ENCODE data around the gene TBL1X. TPM values are rescaled to one million over a fixed set of nuclear protein-coding genes. Genes with fewer than 3 reads are reported as not detected.

TBL1X gene
- total and polyA plus RNA-seq, 2 of the 8 experiments (the other 6 are each of a cell fraction or from before 2014, with no cell fraction given): 13.3 to 25.6 TPM

- CTCF ChIA-PET (ENCODE audit: partially characterized antibody): interaction anchor here (1.3 kb wide), 1 partner anchor 78 kb away, joined by 3 read pairs; no protein-coding TSS in a partner anchor
- no peak for FAIRE-seq
Measured at GRCh38 chrX:9542106-9542760, 77.4 kb downstream of the TBL1X start.

More at GRCh38 chrX:9542106-9542760, 77.4 kb downstream of the TBL1X start:
- no peak overlapping the region for H3K4ac ChIP-seq (replicated peaks; ENCODE audit: insufficient read length, low read depth, low read length)
- no peak overlapping the region for H2AK5ac ChIP-seq (ENCODE audit: low read depth, low read length)
- no peak overlapping the region for H3K14ac ChIP-seq (ENCODE audit: insufficient read length)
- H3K9me3 ChIP-seq (ENCODE audit: insufficient read depth in 2 of 2, low read depth in 1 of 2, low read length in 1 of 2): no peaks in the 10 kb centered on the region
- H3K18ac ChIP-seq (ENCODE audit: extremely low read depth, low read length): no peak overlapping the region
- no peak overlapping the region for H4K91ac ChIP-seq (replicated peaks; ENCODE audit: insufficient read length, low read length)
- no peak overlapping the region for H3K23ac ChIP-seq (ENCODE audit: insufficient read length)
- no peak overlapping the region for H3K9ac ChIP-seq (replicated peaks in 1 of 4; ENCODE audit: extremely low read depth in 1 of 4, low read depth in 3 of 4, low read length in 3 of 4)
- DNase-seq (ENCODE audit: low read depth in 1 of 2, low spot score in 2 of 2): no peak
- no peak overlapping the region for H2BK120ac ChIP-seq (replicated peaks; ENCODE audit: low read depth, low read length)
- H3K4me2 ChIP-seq (ENCODE audit: insufficient read depth in 1 of 2, low read depth in 2 of 2, low read length in 2 of 2): no peak overlapping the region
- H3K36me3 ChIP-seq (ENCODE audit: control insufficient read depth in 2 of 4, insufficient read depth in 4 of 4, low read length in 3 of 4): no peaks in the 10 kb centered on the region
- no peak overlapping the region for H4K5ac ChIP-seq (ENCODE audit: insufficient read length, low read depth, low read length)
- 92% methylated on average over 6 of the region's 13 CpGs; no CpG with 5 or more reads in 1 of the 2 experiments for WGBS, 2 experiments (ENCODE audit: extremely low coverage in 1 of 2, insufficient coverage in 1 of 2, insufficient read length in 1 of 2, insufficient replicate concordance in 2 of 2, low coverage in 1 of 2, low lambda C conversion rate in 2 of 2, missing lambda C conversion rate in 1 of 2)
- H4K20me1 ChIP-seq (replicated peaks in 1 of 2; ENCODE audit: control insufficient read depth in 1 of 2, insufficient read depth in 2 of 2, low read length in 2 of 2): peaks cover 0 to 3% of the 10 kb centered on the region in 2 experiments
- H4K8ac ChIP-seq (ENCODE audit: extremely low read depth, insufficient read depth, low read length): no peak overlapping the region
- no peak overlapping the region for H3K4me3 ChIP-seq (ENCODE audit: extremely low read depth in 1 of 4, insufficient read depth in 2 of 4, low read depth in 3 of 4, low read length in 4 of 4)
- peaks cover 0 to 3% (median 2%) of the 10 kb centered on the region in 4 experiments; a peak in 2 of 7 replicates for H3K4me1 ChIP-seq (replicated peaks in 1 of 4; ENCODE audit: control insufficient read depth in 3 of 4, insufficient read depth in 4 of 4, low read length in 3 of 4)
- H2BK15ac ChIP-seq (ENCODE audit: low read length): no peak overlapping the region
- H3K27me3 ChIP-seq (replicated peaks in 1 of 4; ENCODE audit: control insufficient read depth in 3 of 4, extremely low read depth in 1 of 4, insufficient read depth in 3 of 4, low read length in 3 of 4): no peaks in the 10 kb centered on the region
- H3K79me2 ChIP-seq (ENCODE audit: control insufficient read depth in 1 of 2, insufficient read depth in 2 of 2, low read length in 2 of 2): peaks cover 0 to 16% of the 10 kb centered on the region in 2 experiments; a peak in 3 of 4 replicates
- no peak overlapping the region for H3K27ac ChIP-seq (ENCODE audit: low read depth, low read length)
- TF ChIP-seq POLR2A (IDR thresholded peaks at IDR 0.05; ENCODE audit: control extremely low read depth in 1 of 2, low read depth in 2 of 2, low read length in 2 of 2): no peak
- TF ChIP-seq TAF1 (IDR thresholded peaks at IDR 0.05; ENCODE audit: low read depth, low read length): no peak
- no peak for TF ChIP-seq ASH2L (IDR thresholded peaks at IDR 0.05; ENCODE audit: low read length)
- no peak for TF ChIP-seq KDM1A (IDR thresholded peaks at IDR 0.05; ENCODE audit: borderline replicate concordance, low read length)
- no peak for TF ChIP-seq CBX8 (IDR thresholded peaks at IDR 0.05; ENCODE audit: borderline replicate concordance, low read depth, low read length)
- no peak for TF ChIP-seq KDM4A (IDR thresholded peaks at IDR 0.05; ENCODE audit: low read depth, low read length, severe bottlenecking)
- TF ChIP-seq RAD21 (IDR thresholded peaks at IDR 0.05 in 1 of 2, conservative IDR thresholded peaks at IDR 0.05 in 1 of 2; ENCODE audit: low read depth in 2 of 2, low read length in 2 of 2): no peak
- TF ChIP-seq JUND (IDR thresholded peaks at IDR 0.05; ENCODE audit: low read length): no peak
- no peak for TF ChIP-seq USF2 (IDR thresholded peaks at IDR 0.05; ENCODE audit: low read length)
- no peak for TF ChIP-seq ATF2 (IDR thresholded peaks at IDR 0.05; ENCODE audit: low read length)
- no peak overlapping the region for H2AFZ ChIP-seq (ENCODE audit: low read length)
- H2BK5ac ChIP-seq (ENCODE audit: low read depth, low read length): no peak overlapping the region
- no peak overlapping the region for H3K56ac ChIP-seq (replicated peaks; ENCODE audit: insufficient read length, low read depth, low read length)
- H2BK12ac ChIP-seq (ENCODE audit: low read depth, low read length): no peak overlapping the region
- H3K79me1 ChIP-seq (ENCODE audit: low read depth, low read length): no peaks in the 10 kb centered on the region; the same call in 1 of the 2 replicates
- no peaks in the 10 kb centered on the region for H3K23me2 ChIP-seq (ENCODE audit: low read depth, low read length)
- POLR2A ChIA-PET (ENCODE audit: partially characterized antibody): interaction anchor here (0.8 kb wide), 1 partner anchor 23 kb away, joined by 3 read pairs; no protein-coding TSS in a partner anchor
- no peak overlapping the region for H2BK20ac ChIP-seq (ENCODE audit: low read length)

All from H1 (cell line).